ENCODE measurements around the gene ITGA2.

DNA sequence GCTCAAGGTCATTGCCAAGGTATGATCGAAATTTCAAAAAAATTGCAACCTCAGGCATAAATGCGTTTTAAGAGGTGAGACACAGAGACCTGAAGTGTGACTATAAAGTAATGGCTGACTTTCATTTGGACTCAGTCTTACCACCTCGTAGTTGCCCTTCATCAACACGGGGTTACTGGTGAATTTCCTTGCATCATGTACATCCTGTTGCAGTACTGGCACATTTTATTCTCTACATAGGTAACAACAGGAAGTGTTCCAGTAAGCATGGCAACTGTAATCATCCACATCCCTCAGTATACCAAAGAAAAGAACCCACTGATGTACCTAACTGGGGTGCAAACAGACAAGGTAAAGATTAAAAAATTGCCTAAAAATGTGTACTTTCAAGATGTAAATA is 91.1 kb downstream of the ITGA2 start:
- no peak for TF ChIP-seq FOXP2 (optimal IDR thresholded peaks at IDR 0.05; ENCODE audit: borderline replicate concordance, extremely low read depth, extremely low read length, insufficient read depth)
- no peak for TF ChIP-seq POLR2AphosphoS5 (IDR thresholded peaks at IDR 0.05; ENCODE audit: low read depth, low read length)
- TF ChIP-seq, protein P1, sequence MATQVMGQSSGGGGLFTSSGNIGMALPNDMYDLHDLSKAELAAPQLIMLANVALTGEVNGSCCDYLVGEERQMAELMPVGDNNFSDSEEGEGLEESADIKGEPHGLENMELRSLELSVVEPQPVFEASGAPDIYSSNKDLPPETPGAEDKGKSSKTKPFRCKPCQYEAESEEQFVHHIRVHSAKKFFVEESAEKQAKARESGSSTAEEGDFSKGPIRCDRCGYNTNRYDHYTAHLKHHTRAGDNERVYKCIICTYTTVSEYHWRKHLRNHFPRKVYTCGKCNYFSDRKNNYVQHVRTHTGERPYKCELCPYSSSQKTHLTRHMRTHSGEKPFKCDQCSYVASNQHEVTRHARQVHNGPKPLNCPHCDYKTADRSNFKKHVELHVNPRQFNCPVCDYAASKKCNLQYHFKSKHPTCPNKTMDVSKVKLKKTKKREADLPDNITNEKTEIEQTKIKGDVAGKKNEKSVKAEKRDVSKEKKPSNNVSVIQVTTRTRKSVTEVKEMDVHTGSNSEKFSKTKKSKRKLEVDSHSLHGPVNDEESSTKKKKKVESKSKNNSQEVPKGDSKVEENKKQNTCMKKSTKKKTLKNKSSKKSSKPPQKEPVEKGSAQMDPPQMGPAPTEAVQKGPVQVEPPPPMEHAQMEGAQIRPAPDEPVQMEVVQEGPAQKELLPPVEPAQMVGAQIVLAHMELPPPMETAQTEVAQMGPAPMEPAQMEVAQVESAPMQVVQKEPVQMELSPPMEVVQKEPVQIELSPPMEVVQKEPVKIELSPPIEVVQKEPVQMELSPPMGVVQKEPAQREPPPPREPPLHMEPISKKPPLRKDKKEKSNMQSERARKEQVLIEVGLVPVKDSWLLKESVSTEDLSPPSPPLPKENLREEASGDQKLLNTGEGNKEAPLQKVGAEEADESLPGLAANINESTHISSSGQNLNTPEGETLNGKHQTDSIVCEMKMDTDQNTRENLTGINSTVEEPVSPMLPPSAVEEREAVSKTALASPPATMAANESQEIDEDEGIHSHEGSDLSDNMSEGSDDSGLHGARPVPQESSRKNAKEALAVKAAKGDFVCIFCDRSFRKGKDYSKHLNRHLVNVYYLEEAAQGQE (IDR thresholded peaks at IDR 0.05; ENCODE audit: insufficient read depth in 1 of 2, low read depth in 2 of 2, low read length in 2 of 2): no peak
- TF ChIP-seq SIN3A (IDR thresholded peaks at IDR 0.05; ENCODE audit: borderline replicate concordance, insufficient read depth, low read length): no peak
- no peak for TF ChIP-seq TAF1 (IDR thresholded peaks at IDR 0.05; ENCODE audit: borderline replicate concordance, insufficient read depth, low read length)

Measured in PFSK-1 (cell line).